Kidney (tissue), 14 donors: ENCODE data around the gene MTA3. TPM values are rescaled to one million over a fixed set of nuclear protein-coding genes. Genes with fewer than 3 reads are reported as not detected.

ENCODE experiments used
- DNase-seq, 5 donors: peaks; one replicate each; pipeline ENCODE4 v3.0.0-alpha.2; 2013 to 2020
- FAIRE-seq: peaks from 2 replicates; lab custom pipeline; 2012; peaks lifted over from hg19 to GRCh38; lab: Jason Lieb, UNC
- H3K27ac ChIP-seq, 2 donors: one replicate each; pipeline ENCODE4 v1.7.0; 2013; ENCODE audit warnings: low read depth in 2 of 2, low read length in 2 of 2, inconsistent platforms in 1 of 2
- H3K27me3 ChIP-seq: one replicate; pipeline ENCODE4 v1.7.1; 2013; ENCODE audit warnings: low read length, inconsistent platforms; ENCODE audit not compliant: control insufficient read depth, insufficient read depth
- H3K36me3 ChIP-seq, 3 donors: one replicate each; pipeline versions ENCODE4 v1.7.0 to v1.7.1; 2013; ENCODE audit warnings: low read length in 3 of 3, control low read depth in 1 of 3, inconsistent platforms in 1 of 3; ENCODE audit not compliant: insufficient read depth in 3 of 3, control insufficient read depth in 2 of 3
- H3K4me1 ChIP-seq, 3 donors: one replicate each; pipeline versions ENCODE4 v1.7.0 to v1.7.1; 2013; ENCODE audit warnings: low read length in 3 of 3, inconsistent platforms in 1 of 3, low read depth in 1 of 3; ENCODE audit not compliant: control insufficient read depth in 2 of 3, insufficient read depth in 2 of 3
- H3K4me3 ChIP-seq, 3 donors: one replicate each; pipeline versions ENCODE4 v1.7.0 to v1.8.1; 2013; ENCODE audit warnings: low read length in 3 of 3, control low read depth in 1 of 3, inconsistent platforms in 1 of 3
- H3K9ac ChIP-seq, 3 donors: one replicate each; pipeline versions ENCODE4 v1.7.0 to v1.7.1; 2013; ENCODE audit warnings: low read length in 3 of 3, control low read depth in 1 of 3, inconsistent platforms in 1 of 3
- H3K9me3 ChIP-seq, 3 donors: one replicate each; pipeline versions ENCODE4 v1.7.0 to v1.7.1; 2013; ENCODE audit warnings: low read length in 3 of 3, control low read depth in 1 of 3, inconsistent platforms in 1 of 3; ENCODE audit not compliant: control insufficient read depth in 2 of 3, insufficient read depth in 1 of 3
- intact Hi-C: fragments of 100-400 bp; cut with DNase I; formaldehyde crosslinking; loops from one replicate; pipeline ENCODE4 v1.11.1; 2022
- polyA plus RNA-seq: library from polyadenylated mRNA; stranded (reverse); fragments of 350-450 nt; fragmentation: Illumina TruSeq; extraction: RNeasy Lipid Tissue Mini Kit (QIAGEN cat#74804); gene quantifications from one replicate; pipeline ENCODE4 v1.2.3, GENCODE V29; 2014; ENCODE audit warnings: low read depth, low replicate concordance; ENCODE audit not compliant: insufficient read depth
- total RNA-seq: library from RNA; stranded (reverse); fragmentation: NEBNext Ultra II Directional; extraction: Animal tissue kit (Norgen Biotek cat#: 25700); gene quantifications from one replicate; pipeline ENCODE4 v1.2.1, GENCODE V29; 2021
- TF ChIP-seq, protein P1 (sequence below): IDR thresholded peaks from 3 replicates; pipeline ENCODE4 v1.5.1; 2012; ENCODE audit warnings: mild to moderate bottlenecking, moderate library complexity, borderline replicate concordance; ENCODE audit not compliant: insufficient read depth; ENCODE audit errors: extremely low read depth
- donor health status: control.
- donor health status: control.
- donor health status: control.
- donor health status: control.
- donor health status: control.
- donor health status: DM: yes; HTN: yes; CAD: no.
- donor health status: Normal renal cell carcinoma (clear cell type).

MTA3 gene
- total and polyA plus RNA-seq, 2 donors from 2014 or later, result 27.7 to 35.2 TPM

DNA sequence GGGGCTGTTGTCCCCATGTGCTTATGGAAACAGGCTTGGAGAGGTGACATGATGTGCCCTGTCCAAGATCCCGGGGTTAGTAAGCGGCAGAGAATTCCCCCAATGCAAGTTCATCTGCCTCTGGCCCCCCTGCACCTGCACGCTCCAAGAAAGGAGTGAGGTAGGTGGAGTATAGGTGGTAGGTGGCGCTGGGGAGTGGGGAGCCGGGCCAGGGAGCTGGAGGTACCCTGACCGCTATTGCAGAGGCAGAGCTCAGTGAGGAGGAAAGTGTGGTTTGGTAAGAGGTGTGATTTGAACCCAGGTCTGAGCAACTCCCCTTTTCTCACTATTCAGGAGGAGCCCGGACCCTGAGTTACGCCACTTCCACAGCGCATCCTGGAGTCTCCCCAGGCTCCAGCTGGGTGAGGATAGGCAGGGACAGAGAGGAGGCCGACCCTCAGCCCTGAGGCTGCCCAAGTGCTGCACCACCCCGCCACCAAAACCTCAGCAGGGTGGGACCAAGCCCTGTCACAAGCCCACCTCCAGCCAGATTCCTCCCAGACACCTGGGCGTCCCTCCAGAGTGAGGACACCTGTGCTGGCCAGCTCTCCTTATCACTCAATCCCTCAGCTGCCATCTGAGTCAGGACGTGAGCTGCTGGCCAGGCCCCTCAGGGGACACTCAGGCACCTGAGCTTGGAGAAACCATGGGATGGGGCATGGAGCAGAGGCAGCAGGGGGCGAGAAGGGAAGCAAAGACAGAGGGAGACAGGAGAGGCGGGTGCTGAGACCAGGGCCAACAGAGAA is 218.3 kb downstream of the MTA3 start:
- Histone ChIP-seq H3K4me1 (peaks cover 0 to 30% (median 19%) of the 10 kb centered on the region in 3 donors), H3K9ac (no peak overlapping the region), H3K4me3 (no peak overlapping the region), H3K36me3 (peaks cover 0 to 2% (median 0%) of the 10 kb centered on the region in 3 donors), H3K9me3 (no peaks in the 10 kb centered on the region), H3K27me3 (no peaks in the 10 kb centered on the region), H3K27ac (peak overlapping the region in 1 of 2 donors; percentile 32)
- intact Hi-C loops, result no loop called here
- DNase-seq, result no peak
- FAIRE-seq, result no peak
- TF ChIP-seq, protein P1, sequence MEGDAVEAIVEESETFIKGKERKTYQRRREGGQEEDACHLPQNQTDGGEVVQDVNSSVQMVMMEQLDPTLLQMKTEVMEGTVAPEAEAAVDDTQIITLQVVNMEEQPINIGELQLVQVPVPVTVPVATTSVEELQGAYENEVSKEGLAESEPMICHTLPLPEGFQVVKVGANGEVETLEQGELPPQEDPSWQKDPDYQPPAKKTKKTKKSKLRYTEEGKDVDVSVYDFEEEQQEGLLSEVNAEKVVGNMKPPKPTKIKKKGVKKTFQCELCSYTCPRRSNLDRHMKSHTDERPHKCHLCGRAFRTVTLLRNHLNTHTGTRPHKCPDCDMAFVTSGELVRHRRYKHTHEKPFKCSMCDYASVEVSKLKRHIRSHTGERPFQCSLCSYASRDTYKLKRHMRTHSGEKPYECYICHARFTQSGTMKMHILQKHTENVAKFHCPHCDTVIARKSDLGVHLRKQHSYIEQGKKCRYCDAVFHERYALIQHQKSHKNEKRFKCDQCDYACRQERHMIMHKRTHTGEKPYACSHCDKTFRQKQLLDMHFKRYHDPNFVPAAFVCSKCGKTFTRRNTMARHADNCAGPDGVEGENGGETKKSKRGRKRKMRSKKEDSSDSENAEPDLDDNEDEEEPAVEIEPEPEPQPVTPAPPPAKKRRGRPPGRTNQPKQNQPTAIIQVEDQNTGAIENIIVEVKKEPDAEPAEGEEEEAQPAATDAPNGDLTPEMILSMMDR, result no peak

DNA sequence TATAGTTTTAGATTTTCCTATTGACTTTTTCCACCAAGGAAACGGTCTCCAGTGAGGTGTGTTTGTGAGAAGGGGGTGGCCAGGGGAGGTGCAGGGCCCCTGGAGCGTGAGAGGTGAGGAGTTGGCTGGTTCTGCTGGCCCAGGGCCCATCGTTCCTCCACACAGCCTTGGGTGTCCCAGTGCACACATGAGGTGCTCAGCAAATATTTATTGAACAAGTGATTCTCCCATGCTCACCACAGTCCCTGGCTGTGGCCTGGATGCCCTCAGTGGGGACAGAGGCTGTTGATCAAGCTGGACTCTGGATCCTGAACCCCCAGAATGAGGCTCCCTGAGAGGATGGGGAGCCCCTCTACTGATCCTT is 219.0 kb downstream of the MTA3 start:
- Histone ChIP-seq H3K36me3 (no peaks in the 10 kb centered on the region), H3K4me1 (peaks cover 0 to 33% (median 19%) of the 10 kb centered on the region in 3 donors), H3K27ac (peak overlapping the region in 1 of 2 donors; percentile 32), H3K4me3 (no peak overlapping the region), H3K9me3 (no peaks in the 10 kb centered on the region), H3K27me3 (no peaks in the 10 kb centered on the region), H3K9ac (no peak overlapping the region)
- intact Hi-C loops, result no loop called here
- FAIRE-seq (no peak), DNase-seq (no peak)
- TF ChIP-seq, protein P1, result no peak

DNA sequence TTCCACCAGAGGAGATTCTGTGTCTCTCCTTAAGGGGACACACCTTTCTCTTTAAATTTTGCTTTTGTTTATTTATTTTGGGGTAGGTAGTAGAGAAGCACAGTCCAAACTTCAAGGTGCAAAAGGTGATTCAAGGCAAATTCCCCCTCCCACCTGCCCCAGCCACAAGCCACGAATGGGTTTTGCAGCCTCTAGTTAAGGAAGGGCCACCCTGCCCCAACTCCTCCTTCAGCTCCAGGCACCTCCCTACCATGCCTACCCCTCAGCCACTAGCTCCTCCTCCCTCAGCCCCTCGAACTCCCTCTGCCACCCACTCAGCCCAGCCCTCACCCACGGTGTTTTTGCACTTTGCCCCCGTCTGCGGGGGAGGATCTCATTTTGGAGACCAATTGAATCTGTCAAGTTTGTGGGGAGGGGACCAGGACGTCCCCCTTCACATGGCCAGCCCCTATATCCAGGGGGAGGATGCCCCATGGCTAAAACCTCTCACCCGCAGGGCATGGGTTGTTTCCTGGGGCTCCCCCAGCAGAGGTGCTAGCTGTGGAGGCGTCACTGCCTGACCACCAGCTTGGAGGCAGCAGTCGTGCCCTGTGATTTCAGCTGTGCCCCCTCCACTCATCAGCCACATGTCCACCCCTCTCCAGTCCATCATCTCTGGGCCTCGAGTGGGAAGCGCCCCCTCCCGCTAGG is 219.5 kb downstream of the MTA3 start:
- Histone ChIP-seq H3K9ac (no peak overlapping the region), H3K9me3 (no peaks in the 10 kb centered on the region), H3K27me3 (no peaks in the 10 kb centered on the region), H3K27ac (no peak overlapping the region), H3K4me1 (peaks cover 0 to 32% (median 19%) of the 10 kb centered on the region in 3 donors), H3K4me3 (no peak overlapping the region), H3K36me3 (no peaks in the 10 kb centered on the region)
- TF ChIP-seq, protein P1, result no peak
- DNase-seq, result peak in 2 of 5 donors; percentile 29 to 53
- FAIRE-seq, result no peak
- intact Hi-C loops, result no loop called here
